ENCODE measurements around the gene SMPD4.
"Not testable (repeated sequence)": the region's sequence is repeated elsewhere in the genome, so short reads cannot be mapped to it uniquely, and the experiment has no call there.

- TF ChIP-seq CTCF (IDR thresholded peaks at IDR 0.05; ENCODE audit: insufficient read depth, low read depth, low read length); EZH2 (IDR thresholded peaks at IDR 0.05; ENCODE audit: insufficient read depth, low read length): not testable (repeated sequence)
These were observed 44.3 kb downstream of the SMPD4 start for GRCh38 chr2:130137118-130137517.
